ENCODE measurements around the gene CTNNAL1. TPM values are rescaled to one million over a fixed set of nuclear protein-coding genes. Genes with fewer than 3 reads are reported as not detected.

Gene CTNNAL1
- polyA plus RNA-seq, 1 donor (not counting 4 experiments of a cell fraction or from before 2014, with no cell fraction given): 112 TPM

GRCh38 chr9:109031241-109031640 lies 17.9 kb upstream of the CTNNAL1 start:
- Histone ChIP-seq H3K9ac (ENCODE audit: control insufficient read depth, extremely low read depth, insufficient read depth, low read length) (no peak overlapping the region), H3K4me2 (ENCODE audit: control insufficient read depth, extremely low read depth, insufficient read depth, low read depth, low read length) (no peak overlapping the region), H3K36me3 (ENCODE audit: control insufficient read depth in 2 of 2, extremely low read depth in 1 of 2, insufficient read depth in 2 of 2, low read length in 2 of 2) (peaks cover 6 to 23% of the 10 kb centered on the region in 2 experiments), H3K4me3 (ENCODE audit: control insufficient read depth in 2 of 3, extremely low read depth in 1 of 3, insufficient read depth in 2 of 3, low read depth in 1 of 3, low read length in 3 of 3) (no peak overlapping the region), H3K9me3 (ENCODE audit: control insufficient read depth, low read depth, low read length) (no peaks in the 10 kb centered on the region), H3K79me2 (ENCODE audit: control insufficient read depth, insufficient read depth, low read length) (peaks cover 3% of the 10 kb centered on the region), H3K27ac (ENCODE audit: control insufficient read depth, insufficient read depth, low read length) (no peak overlapping the region), H2AFZ (ENCODE audit: control insufficient read depth, low read length) (no peak overlapping the region), H3K4me1 (ENCODE audit: control insufficient read depth, extremely low read depth, insufficient read depth, low read length) (peaks cover 19% of the 10 kb centered on the region), H3K27me3 (ENCODE audit: control insufficient read depth, extremely low read depth, insufficient read depth, low read length) (no peaks in the 10 kb centered on the region), H4K20me1 (ENCODE audit: control insufficient read depth, extremely low read depth, insufficient read depth, low read length) (no peaks in the 10 kb centered on the region), H3K9me1 (ENCODE audit: control insufficient read depth, extremely low read depth, insufficient read depth, low read length) (no peaks in the 10 kb centered on the region)
- FAIRE-seq (no peak), DNase-seq (ENCODE audit: low read depth, low spot score) (no peak)
- TF ChIP-seq CTCF (optimal IDR thresholded peaks at IDR 0.05 in 1 of 3, IDR thresholded peaks at IDR 0.05 in 1 of 3, conservative IDR thresholded peaks at IDR 0.05 in 1 of 3; ENCODE audit: extremely low read depth in 1 of 3, insufficient read depth in 2 of 3, low read length in 3 of 3) (no peak), EZH2 (IDR thresholded peaks at IDR 0.05; ENCODE audit: low read length) (no peak)
- dilution Hi-C loops (cut with MboI; ENCODE audit: extremely low pct_ligation_motif_present, low sequenced_read_pairs): no loop called here

GRCh38 chr9:109030426-109030825 lies 17.1 kb upstream of the CTNNAL1 start:
- Histone ChIP-seq H3K9me1 (ENCODE audit: control insufficient read depth, extremely low read depth, insufficient read depth, low read length) (no peaks in the 10 kb centered on the region), H2AFZ (ENCODE audit: control insufficient read depth, low read length) (no peak overlapping the region), H3K79me2 (ENCODE audit: control insufficient read depth, insufficient read depth, low read length) (peaks cover 3% of the 10 kb centered on the region), H3K27me3 (ENCODE audit: control insufficient read depth, extremely low read depth, insufficient read depth, low read length) (no peaks in the 10 kb centered on the region), H3K9ac (ENCODE audit: control insufficient read depth, extremely low read depth, insufficient read depth, low read length) (no peak overlapping the region), H3K9me3 (ENCODE audit: control insufficient read depth, low read depth, low read length) (no peaks in the 10 kb centered on the region), H3K4me1 (ENCODE audit: control insufficient read depth, extremely low read depth, insufficient read depth, low read length) (peaks cover 11% of the 10 kb centered on the region), H3K4me3 (ENCODE audit: control insufficient read depth in 2 of 3, extremely low read depth in 1 of 3, insufficient read depth in 2 of 3, low read depth in 1 of 3, low read length in 3 of 3) (no peak overlapping the region), H3K36me3 (ENCODE audit: control insufficient read depth in 2 of 2, extremely low read depth in 1 of 2, insufficient read depth in 2 of 2, low read length in 2 of 2) (peaks cover 6 to 28% of the 10 kb centered on the region in 2 experiments), H3K4me2 (ENCODE audit: control insufficient read depth, extremely low read depth, insufficient read depth, low read depth, low read length) (no peak overlapping the region), H3K27ac (ENCODE audit: control insufficient read depth, insufficient read depth, low read length) (no peak overlapping the region), H4K20me1 (ENCODE audit: control insufficient read depth, extremely low read depth, insufficient read depth, low read length) (no peaks in the 10 kb centered on the region)
- DNase-seq (ENCODE audit: low read depth, low spot score) (no peak), FAIRE-seq (no peak)
- TF ChIP-seq EZH2 (IDR thresholded peaks at IDR 0.05; ENCODE audit: low read length): no peak
- no peak for TF ChIP-seq CTCF (optimal IDR thresholded peaks at IDR 0.05 in 1 of 3, IDR thresholded peaks at IDR 0.05 in 1 of 3, conservative IDR thresholded peaks at IDR 0.05 in 1 of 3; ENCODE audit: extremely low read depth in 1 of 3, insufficient read depth in 2 of 3, low read length in 3 of 3)
- dilution Hi-C loops (cut with MboI; ENCODE audit: extremely low pct_ligation_motif_present, low sequenced_read_pairs): no loop called here
